ENCODE results near the gene HMG20A. TPM values are rescaled to one million over a fixed set of nuclear protein-coding genes. Genes with fewer than 3 reads are reported as not detected.
"Not testable (repeated sequence)": the region's sequence is repeated elsewhere in the genome, so short reads cannot be mapped to it uniquely, and the experiment has no call there.

Gene HMG20A
- total RNA-seq, 1 experiment from 2014 or later, result 24.4 TPM

- no peak for DNase-seq (ENCODE audit: low read depth)
Measured at GRCh38 chr15:77406846-77407245, 13.8 kb upstream of the HMG20A start.

GRCh38 chr15:77409259-77410156, 11.2 kb upstream of the HMG20A start:
- peak; percentile 15 for DNase-seq (ENCODE audit: low read depth)

DNA sequence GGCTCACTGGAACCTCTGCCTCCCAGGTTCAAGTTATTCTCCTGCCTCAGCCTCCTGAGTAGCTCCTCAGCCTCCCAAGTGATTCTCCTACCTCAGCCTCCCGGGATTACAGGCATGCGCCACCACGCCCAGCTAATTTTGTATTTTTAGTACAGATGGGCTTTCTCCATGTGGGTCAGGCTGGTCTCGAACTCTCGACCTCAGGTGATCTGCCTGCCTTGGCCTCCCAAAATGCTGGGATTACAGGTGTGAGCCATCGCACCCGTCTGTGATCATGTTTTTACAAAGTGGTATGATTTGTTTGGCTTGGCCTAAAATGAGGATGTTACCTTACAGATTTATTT, 10.6 kb upstream of the HMG20A start:
- DNase-seq (ENCODE audit: low read depth), result not testable (repeated sequence)

DNA sequence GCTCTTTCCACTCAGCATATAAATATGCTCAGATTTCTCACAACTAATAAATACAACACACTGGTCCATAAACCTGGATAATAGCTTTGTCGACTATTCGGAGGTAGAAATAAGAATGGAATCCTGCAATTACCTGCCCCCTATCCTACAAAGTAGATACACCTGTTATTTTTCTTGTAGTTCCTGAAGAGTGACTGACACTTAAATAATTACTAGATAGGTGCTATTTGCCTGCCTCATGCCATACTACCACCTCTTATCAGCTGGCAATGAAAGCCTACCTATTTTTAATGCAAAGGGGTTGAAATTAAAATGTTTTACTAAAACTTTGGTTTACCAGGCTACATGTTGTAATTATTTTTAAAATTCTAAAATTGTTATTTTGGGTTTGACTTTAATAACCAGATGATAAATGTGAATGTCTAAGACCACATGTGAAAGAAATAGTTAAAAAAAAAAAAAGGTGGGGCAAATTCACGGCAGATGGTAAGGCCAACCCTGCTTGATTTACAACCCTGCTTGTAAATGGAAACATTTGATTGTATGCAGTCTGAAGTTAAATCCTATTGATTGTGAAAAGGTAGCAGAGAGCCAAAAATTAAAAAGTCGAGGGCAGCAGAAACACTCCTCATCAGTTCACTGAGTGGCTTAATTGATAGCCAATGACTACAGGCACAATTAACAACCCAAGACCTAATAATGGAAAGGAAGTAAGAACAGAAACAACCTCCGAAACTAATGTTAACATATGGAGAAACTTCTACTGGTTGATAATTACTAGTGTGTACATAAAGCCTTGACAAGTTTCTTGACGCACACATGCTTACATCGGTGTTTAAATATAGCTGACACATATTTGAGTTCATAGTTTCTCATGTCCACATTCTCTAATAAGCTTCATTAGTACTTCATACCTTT, 9.7 kb upstream of the HMG20A start:
- DNase-seq (ENCODE audit: low read depth), result no peak

- no peak for DNase-seq (ENCODE audit: low read depth)
Measured at GRCh38 chr15:77411619-77411976, 9.1 kb upstream of the HMG20A start.

- DNase-seq (ENCODE audit: low read depth), result no peak
Measured at GRCh38 chr15:77412972-77413698, 7.6 kb upstream of the HMG20A start.

DNA sequence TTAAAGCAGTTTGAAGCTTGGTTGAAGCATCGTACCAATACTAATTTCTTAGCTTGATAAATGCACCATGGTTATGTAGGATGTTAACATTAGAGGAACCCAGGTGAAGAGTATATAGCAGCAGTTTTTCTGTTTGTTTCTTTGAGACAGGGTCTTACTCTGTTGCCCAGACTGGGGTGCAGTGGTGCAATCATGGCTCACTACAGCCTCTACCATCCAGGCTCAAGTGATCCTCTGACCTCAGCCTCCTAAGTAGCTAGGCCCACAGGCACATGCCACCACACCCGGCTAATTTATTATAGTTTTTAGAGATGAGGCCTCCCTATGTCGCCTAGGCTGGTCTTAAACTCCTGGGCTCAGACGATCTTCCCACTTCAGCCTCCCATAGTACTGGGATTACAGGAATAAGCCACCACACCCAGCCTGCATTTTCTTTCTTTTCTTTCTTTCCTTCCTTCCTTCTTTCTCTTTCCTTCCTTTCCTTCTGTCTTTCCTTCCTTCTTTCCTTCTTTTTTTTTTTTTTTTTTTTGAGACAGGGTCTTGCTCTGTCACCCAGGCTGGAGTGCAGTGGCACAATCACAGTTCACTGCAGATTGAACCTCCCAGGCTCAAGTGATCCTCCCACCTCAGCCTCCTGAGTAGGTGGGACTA, 6.9 kb upstream of the HMG20A start:
- no peak for DNase-seq (ENCODE audit: low read depth)

DNA sequence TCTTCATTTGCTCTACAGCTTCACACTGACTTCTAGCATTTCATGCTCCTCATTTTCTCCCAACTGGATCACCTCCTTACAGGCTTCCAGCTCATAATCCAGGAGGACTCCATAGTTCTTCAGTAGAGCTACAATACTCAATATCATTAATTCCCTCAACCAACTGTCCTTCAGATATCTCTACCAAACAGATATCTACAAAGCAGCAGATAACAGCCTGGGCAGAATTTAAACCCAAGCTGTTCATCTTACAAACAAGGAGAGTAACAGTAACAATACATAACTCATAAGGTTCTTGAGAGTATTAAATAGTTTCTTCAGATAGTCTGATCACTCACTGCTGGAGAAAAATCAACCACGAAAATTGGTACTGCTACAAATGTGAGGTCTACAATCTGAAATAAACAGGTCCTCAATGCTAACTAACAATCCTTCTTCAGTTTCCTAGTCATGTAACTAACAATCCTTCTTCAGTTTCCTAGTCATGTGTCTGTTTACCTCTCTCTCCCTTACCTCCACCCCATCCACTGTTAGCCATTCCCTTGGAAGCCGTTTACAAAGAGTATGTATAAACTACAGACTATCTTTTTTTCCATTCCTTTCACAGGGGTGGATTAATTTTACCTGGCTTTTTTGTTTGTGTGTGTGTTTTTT, 5.8 kb upstream of the HMG20A start:
- DNase-seq (ENCODE audit: low read depth), result no peak

GRCh38 chr15:77415450-77416147, 5.1 kb upstream of the HMG20A start:
- no peak for DNase-seq (ENCODE audit: low read depth)

DNA sequence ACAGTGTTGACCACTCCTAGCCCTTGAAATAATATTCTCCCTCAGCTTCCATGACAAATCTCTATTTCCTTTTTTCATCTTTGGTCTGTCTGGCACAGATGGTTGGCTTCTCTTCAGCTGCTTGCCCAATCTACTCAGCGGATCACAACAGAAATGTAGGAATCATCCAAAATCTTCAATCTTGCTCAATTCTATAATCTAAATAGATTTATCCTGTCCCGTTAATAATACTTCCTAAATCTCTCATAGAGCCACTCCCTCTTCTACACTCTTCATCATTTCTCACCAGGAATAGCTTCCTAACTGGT, 4.6 kb upstream of the HMG20A start:
- DNase-seq (ENCODE audit: low read depth), result peak; percentile 27

DNA sequence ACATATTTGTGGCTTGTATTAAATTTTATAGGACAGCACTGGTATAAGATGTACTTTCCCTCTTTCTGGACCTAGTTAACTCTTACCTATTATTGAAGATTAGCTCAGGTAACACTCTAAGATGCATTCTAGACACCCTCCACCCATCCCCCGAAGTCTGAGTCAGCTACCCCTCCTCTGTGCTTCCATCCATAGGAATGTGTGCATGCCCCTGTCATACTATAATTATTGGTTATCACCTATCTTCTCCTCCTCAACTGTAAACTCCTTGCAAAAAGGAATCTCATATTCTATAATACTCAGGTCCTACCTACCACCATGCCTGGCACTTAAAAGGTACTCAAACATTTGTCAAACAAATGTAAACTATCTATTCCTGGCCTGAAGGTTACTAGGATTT, 3.7 kb upstream of the HMG20A start:
- no peak for DNase-seq (ENCODE audit: low read depth)

DNA sequence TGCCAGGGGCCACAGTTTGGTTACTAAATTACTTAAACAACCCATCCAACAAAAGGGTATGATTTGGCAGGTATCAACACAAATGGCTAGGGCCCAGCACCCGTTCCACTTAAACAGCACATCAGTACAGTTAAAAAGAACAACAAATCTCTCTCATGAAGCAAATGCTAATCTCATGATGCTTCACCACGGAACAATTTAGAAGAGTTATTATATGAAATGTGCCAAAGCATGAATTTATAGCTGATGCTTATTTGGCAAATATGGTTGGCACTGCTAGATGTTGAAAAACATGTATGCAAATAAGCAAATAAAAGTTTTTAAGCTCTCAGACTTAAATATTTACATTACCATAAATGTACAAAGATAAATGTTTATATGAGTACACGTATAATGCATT, 3.1 kb upstream of the HMG20A start:
- peak; percentile 18 for DNase-seq (ENCODE audit: low read depth)

- DNase-seq (ENCODE audit: low read depth), result peak; percentile 26
Measured at GRCh38 chr15:77418391-77418965, 2.2 kb upstream of the HMG20A start.

DNA sequence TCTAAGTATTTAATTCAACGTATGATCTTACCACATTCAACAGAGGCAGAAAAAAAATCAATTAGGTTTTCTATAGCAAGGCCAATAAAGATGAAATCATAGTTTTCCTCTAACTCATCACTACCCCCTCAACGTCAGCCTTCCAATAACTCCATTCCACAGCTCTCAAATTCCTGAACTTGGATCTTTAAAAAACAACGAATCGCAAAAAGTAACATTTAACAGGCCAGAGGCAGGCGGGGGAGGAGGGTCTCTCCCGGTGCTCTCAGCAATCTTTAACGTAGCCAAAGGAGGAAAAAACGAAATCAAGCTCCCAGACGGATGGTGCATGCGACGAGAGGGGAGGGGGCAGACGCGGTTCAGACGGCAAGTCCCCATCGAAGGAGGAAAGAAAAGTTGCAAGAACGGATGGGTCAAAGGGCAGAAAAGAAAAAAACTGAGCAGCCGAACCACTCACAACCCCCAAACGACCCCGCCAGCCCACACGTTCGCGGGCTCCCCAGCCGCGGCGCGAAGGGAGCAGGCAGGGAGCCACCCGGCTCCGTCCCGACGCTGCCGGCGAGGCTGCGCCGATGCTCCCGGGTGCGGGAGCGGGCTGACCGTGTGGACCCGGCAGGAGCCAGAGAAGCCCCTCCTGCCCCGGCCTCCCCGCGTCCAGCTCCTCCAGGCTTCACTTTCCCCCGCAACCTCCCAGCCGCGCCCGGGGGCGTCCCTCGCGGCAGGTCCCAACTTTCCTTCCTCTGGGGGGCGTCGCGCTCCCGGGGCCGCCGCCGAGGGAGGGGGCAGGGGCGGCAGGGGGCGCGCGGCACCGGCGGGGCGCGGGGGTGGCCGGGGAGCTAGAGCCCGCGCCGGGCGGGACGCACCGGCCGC, 1.5 kb upstream of the HMG20A start:
- peak; percentile 30 for DNase-seq (ENCODE audit: low read depth)

GRCh38 chr15:77419836-77420609, 665 bp upstream of the HMG20A start, which contains the start of gene PEAK1:
Gene PEAK1, minus strand, starts transcription at chr15:77420104. Its CDS starts 238,178 bp downstream, at chr15:77181926.
- DNase-seq (ENCODE audit: low read depth), result peak; percentile 99

- DNase-seq (ENCODE audit: low read depth), result peak; percentile 26
Measured at GRCh38 chr15:77421370-77421700, 647 bp downstream of the HMG20A start.

DNA sequence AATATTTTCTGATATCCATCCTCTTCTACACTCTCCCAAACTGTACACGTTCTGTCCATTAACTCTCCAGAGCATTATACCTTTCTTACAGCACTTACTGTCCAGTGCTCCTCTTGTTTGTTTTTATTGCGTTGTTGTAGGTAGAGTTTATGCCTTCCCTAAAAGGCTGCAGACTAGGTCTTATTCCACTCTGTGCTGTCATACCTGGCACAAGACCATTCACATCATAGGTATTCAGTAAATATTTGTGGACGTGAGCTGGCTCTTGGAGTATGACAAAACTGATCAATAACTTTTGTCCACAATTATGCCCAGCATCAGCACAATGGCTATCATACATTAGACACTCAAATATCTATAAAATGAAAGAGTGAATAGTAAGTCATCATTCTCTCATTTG, 4.4 kb downstream of the HMG20A start:
- DNase-seq (ENCODE audit: low read depth), result no peak

GRCh38 chr15:77426377-77426776, 5.7 kb downstream of the HMG20A start:
- no peak for DNase-seq (ENCODE audit: low read depth)
